DOHH2 (cell line): ENCODE results near the gene CATSPER4.

ENCODE experiments used
- H3F3A ChIP-seq: fragments of 200-600 bp; sonication (generic), shearing (Covaris generic); 2 replicates; pipeline ENCODE4 v1.6.0; 2016; ENCODE audit warnings: antibody characterized with exemption, mild to moderate bottlenecking; ENCODE audit not compliant: control insufficient read depth, insufficient read depth
- H3K27ac ChIP-seq: fragments of 200-600 bp; sonication (generic); 2 replicates; pipeline ENCODE4 v1.5.1; 2014; ENCODE audit warnings: low read depth, mild to moderate bottlenecking, low read length, moderate library complexity
- H3K27me3 ChIP-seq: fragments of 200-600 bp; sonication (generic); 2 replicates; pipeline ENCODE4 v1.6.1; 2014; ENCODE audit warnings: mild to moderate bottlenecking, low read length, mixed read lengths; ENCODE audit not compliant: control insufficient read depth
- H3K36me3 ChIP-seq: fragments of 200-600 bp; sonication (generic); 2 replicates; pipeline ENCODE4 v1.6.1; 2014; ENCODE audit warnings: mild to moderate bottlenecking, low read length, moderate library complexity, mixed read lengths; ENCODE audit not compliant: control insufficient read depth
- H3K4me1 ChIP-seq: fragments of 200-600 bp; sonication (generic); 2 replicates; pipeline ENCODE4 v1.6.1; 2014; ENCODE audit warnings: mild to moderate bottlenecking, low read length, mixed read lengths; ENCODE audit not compliant: control insufficient read depth
- H3K4me2 ChIP-seq: fragments of 200-600 bp; sonication (generic); 2 replicates; pipeline ENCODE4 v1.6.0; 2014; ENCODE audit warnings: mild to moderate bottlenecking, low read length, moderate library complexity
- H3K4me3 ChIP-seq: fragments of 200-600 bp; sonication (generic); 2 replicates; pipeline ENCODE4 v1.5.1; 2014; ENCODE audit warnings: mild to moderate bottlenecking, low read length, mixed read lengths
- H3K79me2 ChIP-seq: fragments of 200-600 bp; sonication (generic); 2 replicates; pipeline ENCODE4 v1.6.1; 2014; ENCODE audit warnings: mild to moderate bottlenecking, low read length, mixed read lengths; ENCODE audit not compliant: control insufficient read depth
- H3K9me2 ChIP-seq: fragments of 200-600 bp; sonication (generic); replicated peaks from 2 replicates; pipeline ENCODE4 v1.6.1; 2014; ENCODE audit warnings: mild to moderate bottlenecking, low read length, mixed read lengths; ENCODE audit not compliant: control insufficient read depth
- H3K9me3 ChIP-seq: fragments of 200-600 bp; sonication (generic); 2 replicates; pipeline ENCODE4 v1.6.1; 2014; ENCODE audit warnings: antibody characterized with exemption, low read length, mixed read lengths; ENCODE audit not compliant: control insufficient read depth, insufficient read depth
- H4K20me1 ChIP-seq: fragments of 200-600 bp; sonication (generic); 2 replicates; pipeline ENCODE4 v1.6.0; 2014; ENCODE audit warnings: low read depth, mild to moderate bottlenecking, antibody characterized with exemption, low read length, moderate library complexity; ENCODE audit not compliant: control insufficient read depth, insufficient read depth
- EZH2phosphoT487 ChIP-seq: fragments of 200-600 bp; sonication (generic); IDR thresholded peaks from 2 replicates; pipeline ENCODE4 v1.6.1; 2017; ENCODE audit warnings: borderline replicate concordance, mild to moderate bottlenecking, antibody characterized with exemption, low read length, moderate library complexity, mixed read lengths
- TF ChIP-seq, protein P1 (sequence below): fragments of 200-600 bp; sonication (generic); IDR thresholded peaks from one replicate; pipeline ENCODE4 v1.5.1; 2014; ENCODE audit warnings: antibody characterized with exemption, mild to moderate bottlenecking, low read depth, low read length; ENCODE audit not compliant: poor library complexity, severe bottlenecking

The CATSPER4 gene

DNA sequence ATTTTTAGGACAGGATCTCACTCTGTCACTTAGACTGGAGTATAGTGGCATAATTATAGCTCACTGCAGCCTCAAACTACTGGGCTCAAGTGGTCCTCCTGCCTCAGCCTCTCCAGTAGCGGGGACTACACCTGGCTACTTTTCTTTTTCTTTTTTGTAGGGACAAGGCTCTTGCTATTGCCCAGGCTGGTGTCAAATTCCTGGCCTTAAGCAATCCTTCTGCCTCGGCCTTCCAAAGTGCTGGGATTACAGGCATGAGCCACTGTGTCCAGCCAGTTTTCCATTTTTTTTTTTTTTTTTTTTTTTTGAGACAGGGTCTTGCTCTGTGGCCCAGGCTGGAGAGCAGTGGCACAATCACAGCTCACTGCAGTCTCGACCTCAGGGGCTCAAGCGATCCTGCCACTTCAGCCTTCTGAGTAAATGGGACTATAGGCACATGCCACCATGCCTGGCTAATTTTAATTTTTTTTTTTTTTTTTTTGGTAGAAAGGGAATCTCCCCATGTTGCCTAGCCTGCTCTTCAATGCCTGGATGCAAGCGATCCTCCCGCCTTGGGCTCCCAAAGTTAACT is 23.0 kb downstream of the CATSPER4 start:
- H3K4me2 ChIP-seq: no peak overlapping the region
- H3K36me3 ChIP-seq: no peaks in the 10 kb centered on the region
- H3F3A ChIP-seq: no peaks in the 10 kb centered on the region
- no peaks in the 10 kb centered on the region for H3K79me2 ChIP-seq
- no peaks in the 10 kb centered on the region for H3K4me1 ChIP-seq
- peaks cover 17% of the 10 kb centered on the region for H3K27me3 ChIP-seq
- no peaks in the 10 kb centered on the region for H3K9me2 ChIP-seq
- H4K20me1 ChIP-seq: no peaks in the 10 kb centered on the region
- no peaks in the 10 kb centered on the region for H3K9me3 ChIP-seq
- no peak overlapping the region for H3K27ac ChIP-seq
- TF ChIP-seq, protein P1, sequence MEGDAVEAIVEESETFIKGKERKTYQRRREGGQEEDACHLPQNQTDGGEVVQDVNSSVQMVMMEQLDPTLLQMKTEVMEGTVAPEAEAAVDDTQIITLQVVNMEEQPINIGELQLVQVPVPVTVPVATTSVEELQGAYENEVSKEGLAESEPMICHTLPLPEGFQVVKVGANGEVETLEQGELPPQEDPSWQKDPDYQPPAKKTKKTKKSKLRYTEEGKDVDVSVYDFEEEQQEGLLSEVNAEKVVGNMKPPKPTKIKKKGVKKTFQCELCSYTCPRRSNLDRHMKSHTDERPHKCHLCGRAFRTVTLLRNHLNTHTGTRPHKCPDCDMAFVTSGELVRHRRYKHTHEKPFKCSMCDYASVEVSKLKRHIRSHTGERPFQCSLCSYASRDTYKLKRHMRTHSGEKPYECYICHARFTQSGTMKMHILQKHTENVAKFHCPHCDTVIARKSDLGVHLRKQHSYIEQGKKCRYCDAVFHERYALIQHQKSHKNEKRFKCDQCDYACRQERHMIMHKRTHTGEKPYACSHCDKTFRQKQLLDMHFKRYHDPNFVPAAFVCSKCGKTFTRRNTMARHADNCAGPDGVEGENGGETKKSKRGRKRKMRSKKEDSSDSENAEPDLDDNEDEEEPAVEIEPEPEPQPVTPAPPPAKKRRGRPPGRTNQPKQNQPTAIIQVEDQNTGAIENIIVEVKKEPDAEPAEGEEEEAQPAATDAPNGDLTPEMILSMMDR: no peak
- no peak for TF ChIP-seq EZH2phosphoT487
- no peak overlapping the region for H3K4me3 ChIP-seq

DNA sequence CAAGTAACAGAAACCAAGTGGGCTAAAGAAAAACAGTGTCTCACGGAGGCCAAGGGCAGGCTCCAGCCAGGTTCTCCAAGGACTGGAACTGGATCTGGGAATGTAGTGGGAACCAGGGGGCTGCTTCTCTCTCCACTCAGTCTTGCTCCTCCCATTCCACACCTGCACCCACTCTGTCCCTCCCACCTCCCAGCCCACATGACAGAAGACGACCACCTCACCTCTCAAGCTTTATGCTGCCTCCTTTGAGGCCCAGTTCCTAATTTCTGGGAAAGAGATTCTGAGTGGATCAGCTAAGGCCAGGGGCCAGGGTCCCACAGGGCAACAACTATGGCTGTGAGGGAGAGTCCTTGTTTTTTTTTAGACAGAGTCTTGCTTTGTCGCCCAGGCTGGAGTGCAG is 24.8 kb downstream of the CATSPER4 start:
- no peaks in the 10 kb centered on the region for H4K20me1 ChIP-seq
- TF ChIP-seq, protein P1: no peak
- TF ChIP-seq EZH2phosphoT487: no peak

DNA sequence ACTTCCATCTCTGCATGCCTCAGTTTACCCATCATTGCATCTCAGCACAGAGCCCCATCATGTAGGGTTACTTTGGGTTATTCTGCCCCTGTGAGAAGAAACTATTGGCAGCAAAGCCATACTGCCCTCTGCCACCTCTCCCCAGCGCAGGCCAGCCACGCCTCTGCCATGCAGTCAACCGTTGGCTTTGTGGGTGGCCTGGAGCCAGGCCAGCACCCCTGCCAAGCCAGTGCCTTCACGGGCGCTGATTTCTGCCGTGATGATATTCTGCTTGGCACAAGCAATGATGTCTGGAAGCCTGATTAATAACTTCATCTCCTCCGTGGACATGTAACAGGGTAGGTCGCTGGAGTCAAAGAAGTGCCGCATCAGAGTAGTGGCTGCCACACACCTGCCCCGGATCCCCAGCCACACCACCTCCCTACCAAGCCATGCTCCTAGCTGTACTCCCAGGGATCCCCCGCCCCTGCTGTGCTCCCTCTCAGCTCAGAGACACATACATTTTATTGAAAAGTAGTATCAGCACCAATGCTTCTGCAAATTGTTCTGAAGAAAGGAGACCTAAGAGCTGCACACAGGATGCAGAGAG is 28.6 kb downstream of the CATSPER4 start:
- TF ChIP-seq EZH2phosphoT487: no peak
- TF ChIP-seq, protein P1: no peak
- peaks cover 21% of the 10 kb centered on the region for H3K27me3 ChIP-seq
- H3K36me3 ChIP-seq: no peaks in the 10 kb centered on the region
- no peaks in the 10 kb centered on the region for H4K20me1 ChIP-seq
- no peaks in the 10 kb centered on the region for H3K4me1 ChIP-seq
- H3K4me3 ChIP-seq: no peak overlapping the region
- H3K9me2 ChIP-seq: no peaks in the 10 kb centered on the region
- no peaks in the 10 kb centered on the region for H3K79me2 ChIP-seq
- H3K4me2 ChIP-seq: no peak overlapping the region
- no peak overlapping the region for H3K27ac ChIP-seq
- no peaks in the 10 kb centered on the region for H3K9me3 ChIP-seq
- H3F3A ChIP-seq: no peaks in the 10 kb centered on the region

More for the DNA sequence above, 24.8 kb downstream of the CATSPER4 start:
- Histone ChIP-seq H3K9me2 (no peaks in the 10 kb centered on the region), H3K36me3 (no peaks in the 10 kb centered on the region), H3K9me3 (no peaks in the 10 kb centered on the region), H3K4me1 (no peaks in the 10 kb centered on the region), H3K4me3 (no peak overlapping the region), H3K27ac (no peak overlapping the region), H3K4me2 (no peak overlapping the region), H3K27me3 (peaks cover 12% of the 10 kb centered on the region), H3K79me2 (no peaks in the 10 kb centered on the region), H3F3A (no peaks in the 10 kb centered on the region)
